K562 (cell line): Measurements from ENCODE around the gene MCC. TPM values are rescaled to one million over a fixed set of nuclear protein-coding genes. Genes with fewer than 3 reads are reported as not detected.

Source experiments
- ATAC-seq: fragments of 200-7000 bp; cut with Tn5 transposase; 3 replicates; pipeline ENCODE4 v1.9.1; 2020; ENCODE audit warnings: moderate library complexity
- BruUV-seq: library from RNA; stranded (reverse); fragments of 400-500 nt; replicated peaks from 2 replicates; lab custom pipeline; 2021; lab: Mats Ljungman, UMichigan
- CTCF ChIA-PET: fragments of 300-600 bp; formaldehyde crosslinking; extraction: SDS; loops from one replicate; lab custom pipeline; 2021; ENCODE audit warnings: low intra/inter-chr PET ratio; lab: Yijun Ruan, JAX
- POLR2A ChIA-PET: fragments of 300-600, 350-650 bp; sonication (Branson Sonifier 250); formaldehyde crosslinking; extraction: SDS; loops from one replicate; lab custom pipeline; 2021; ENCODE audit warnings: antibody characterized with exemption, inconsistent platforms; lab: Yijun Ruan, JAX
- DNase-seq, 4 experiments: peaks; one replicate each; pipeline versions ENCODE4 v3.0.0 to v3.0.0-alpha.2; 2011 to 2018; ENCODE audit warnings: low spot score in 3 of 4, mixed read lengths in 3 of 4; ENCODE audit errors: extremely low read depth in 1 of 4
- FAIRE-seq: peaks from 2 replicates; lab custom pipeline; 2011; peaks lifted over from hg19 to GRCh38; lab: Jason Lieb, UNC
- H2AFZ ChIP-seq: 2 replicates; pipeline ENCODE4 v1.6.0; 2011; ENCODE audit warnings: low read depth, low read length, control low read depth, inconsistent platforms
- H3K27ac ChIP-seq: fragments of 200-600 bp; 3 replicates; pipeline ENCODE4 v1.8.0; 2011; ENCODE audit warnings: low read depth, mild to moderate bottlenecking, control low read depth, inconsistent platforms, low read length, moderate library complexity, mixed read lengths; ENCODE audit errors: extremely low read depth
- H3K27me3 ChIP-seq, 2 experiments: fragments of 300-600 bp in 1 of 2; 2 replicates in 1 of 2; 3 replicates in 1 of 2; pipeline versions ENCODE4 v1.6.0 to v1.8.0; 2011; ENCODE audit warnings: inconsistent platforms in 2 of 2, low read length in 2 of 2, mild to moderate bottlenecking in 1 of 2, mixed read lengths in 1 of 2, moderate library complexity in 1 of 2; ENCODE audit not compliant: control insufficient read depth in 2 of 2, insufficient read depth in 2 of 2
- H3K36me3 ChIP-seq: fragments of 300-600 bp; 3 replicates; pipeline ENCODE4 v1.8.0; 2011; ENCODE audit warnings: mild to moderate bottlenecking, low read length, inconsistent platforms; ENCODE audit not compliant: control insufficient read depth, insufficient read depth
- H3K4me1 ChIP-seq, 2 experiments: fragments of 200-600 bp in 1 of 2; replicated peaks in 1 of 2; 2 replicates in 1 of 2; 3 replicates in 1 of 2; pipeline versions ENCODE4 v1.5.1 to v1.8.0; 2011; ENCODE audit warnings: inconsistent platforms in 2 of 2, low read length in 2 of 2, mild to moderate bottlenecking in 1 of 2, mixed read lengths in 1 of 2, moderate library complexity in 1 of 2; ENCODE audit not compliant: control insufficient read depth in 2 of 2, insufficient read depth in 2 of 2
- H3K4me2 ChIP-seq: 2 replicates; pipeline ENCODE4 v1.6.1; 2011; ENCODE audit warnings: low read length, control low read depth, inconsistent platforms, mixed read lengths; ENCODE audit not compliant: insufficient read depth
- H3K4me3 ChIP-seq: fragments of 200-600 bp; sonication (generic), shearing (Covaris generic); 2 replicates; pipeline ENCODE4 v1.5.1; 2016; ENCODE audit warnings: control low read depth, inconsistent platforms
- H3K79me2 ChIP-seq: fragments of 200-600 bp; 3 replicates; pipeline ENCODE4 v1.8.0; 2011; ENCODE audit warnings: low read length, inconsistent platforms; ENCODE audit not compliant: control insufficient read depth, insufficient read depth
- H3K9ac ChIP-seq, 2 experiments: 2 replicates each; pipeline versions ENCODE4 v1.6.0 to v1.6.1; 2011; ENCODE audit warnings: low read depth in 2 of 2, low read length in 2 of 2, control low read depth in 1 of 2, inconsistent platforms in 1 of 2, mild to moderate bottlenecking in 1 of 2, mixed read lengths in 1 of 2; ENCODE audit not compliant: insufficient read depth in 1 of 2
- H3K9me1 ChIP-seq: one replicate; pipeline ENCODE4 v1.6.0; 2011; ENCODE audit warnings: inconsistent platforms, mild to moderate bottlenecking, low read length, moderate library complexity; ENCODE audit not compliant: control insufficient read depth, insufficient read depth
- H3K9me3 ChIP-seq: replicated peaks from 2 replicates; pipeline ENCODE4 v1.5.1; 2011; ENCODE audit warnings: low read depth, low read length, inconsistent platforms; ENCODE audit not compliant: control insufficient read depth, insufficient read depth
- H4K20me1 ChIP-seq: replicated peaks from 2 replicates; pipeline ENCODE4 v1.6.1; 2011; ENCODE audit warnings: low read length, inconsistent platforms, mixed read lengths; ENCODE audit not compliant: control insufficient read depth, insufficient read depth
- ETV5 ChIP-seq: sonication (generic); formaldehyde crosslinking; IDR thresholded peaks from 2 replicates; pipeline ENCODE4 v1.4.0; 2020; ENCODE audit warnings: low read depth, mild to moderate bottlenecking, missing genetic modification reagents
- TAL1 ChIP-seq: fragments of 450-650 bp; IDR thresholded peaks from 2 replicates; pipeline ENCODE4 v1.6.1; 2016; ENCODE audit warnings: mild to moderate bottlenecking
- ZNF24 ChIP-seq: fragments of 450-650 bp; IDR thresholded peaks from 2 replicates; pipeline ENCODE4 v1.6.1; 2016
- ZNF707 ChIP-seq: fragments of 250-450 bp; sonication (Bioruptor Pico); conservative IDR thresholded peaks from 2 replicates; pipeline ENCODE4 v1.8.0; 2022; ENCODE audit warnings: inconsistent platforms, mild to moderate bottlenecking, moderate library complexity
- WGBS: fragments of 100-300 bp; shearing (Covaris generic); methylation state at CpG from one replicate; pipeline ENCODE4 v1.1.6; 2016; ENCODE audit warnings: low coverage, mixed read lengths; ENCODE audit not compliant: insufficient coverage; ENCODE audit errors: missing lambda C conversion rate; 5-methylcytosine and 5-hydroxymethylcytosine counted together
- in situ Hi-C: fragments of 300-500 bp; cut with MboI; formaldehyde crosslinking; loops from 4 replicates; pipeline ENCODE4 v1.15.0; 2018; ENCODE audit warnings: inconsistent platforms, mixed read lengths
- intact Hi-C: fragments of 100-400 bp; cut with micrococcal nuclease; formaldehyde crosslinking; loops from 2 replicates; pipeline ENCODE4 v1.14.2; 2022
- polyA plus RNA-seq, 8 experiments: library from polyadenylated mRNA; depleted of rRNA in 4 of 8; stranded (reverse) in 5 of 8; unstranded in 3 of 8; fragments of >200 nt; fragmentation: Nextera tagmentation in 2 of 8; fragmentation: Illumina TruSeq in 1 of 8; extraction: Ambion mirVana in 2 of 8; extraction: Trizol in 1 of 8; gene quantifications; 2 replicates each; pipeline versions ENCODE4 v1.2.1 to v1.2.3, GENCODE V29; 2011 to 2014; ENCODE audit warnings: inconsistent platforms in 1 of 8, missing spikeins in 1 of 8
- total RNA-seq, 7 experiments: library from RNA; depleted of rRNA in 6 of 7; stranded (reverse); fragments of >200 nt in 6 of 7; fragmentation: Illumina TruSeq in 2 of 7; extraction: Trizol in 2 of 7; gene quantifications; 2 replicates each; pipeline versions ENCODE4 v1.2.1 to v1.2.3, GENCODE V29; 2011 to 2021; ENCODE audit warnings: low replicate concordance in 1 of 7

MCC gene
- total and polyA plus RNA-seq, 9 of the 15 experiments (the other 6 are each of a cell fraction or from before 2014, with no cell fraction given), result 0.04 to 0.24 (median 0.06) TPM; not detected in 1

DNA sequence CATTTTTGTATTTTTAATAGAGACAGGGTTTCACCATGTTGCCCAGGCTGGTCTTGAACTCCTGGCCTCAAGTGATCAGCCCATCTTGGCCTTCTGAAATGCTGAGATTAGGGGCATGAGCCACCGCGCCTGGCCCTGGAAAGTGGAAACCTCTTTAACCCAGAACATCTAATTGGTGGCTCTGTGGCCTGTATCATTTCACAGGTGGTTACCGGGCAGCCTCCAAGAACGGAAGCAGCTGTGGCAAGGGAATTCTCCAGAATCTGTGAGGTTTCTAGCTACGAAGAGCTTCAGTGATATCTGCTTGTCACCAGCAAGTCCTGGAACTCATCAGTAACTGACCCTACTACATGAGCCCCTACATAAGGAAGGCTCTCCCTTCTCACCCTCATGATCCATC, 316.7 kb downstream of the MCC start:
- no peak overlapping the region for H3K27ac ChIP-seq
- peaks cover 3 to 4% of the 10 kb centered on the region in 2 experiments; a peak in 2 of 5 replicates for H3K27me3 ChIP-seq
- H3K79me2 ChIP-seq, result no peaks in the 10 kb centered on the region
- 2% methylated on average over 5 of the region's 5 CpGs for WGBS
- no peaks in the 10 kb centered on the region for H4K20me1 ChIP-seq
- no peaks in the 10 kb centered on the region for H3K4me1 ChIP-seq
- FAIRE-seq, result no peak
- TF ChIP-seq ZNF707 (CRISPR knock-in tag), result no peak
- no peak for TF ChIP-seq TAL1
- TF ChIP-seq ZNF24, result no peak
- TF ChIP-seq, all 486 proteins: peak for 0
- BruUV-seq, result no TSS peak
- ChIA-PET POLR2A (interaction anchor here (1.0 kb wide), 1 partner anchor 11 kb away, joined by 4 read pairs; no protein-coding TSS in a partner anchor), CTCF (no interaction called here)
- H2AFZ ChIP-seq, result no peak overlapping the region
- no peak overlapping the region for H3K4me2 ChIP-seq
- in situ Hi-C loops (loop anchor here (10.0 kb wide), 1 partner anchor 1113 kb away; no protein-coding TSS in a partner anchor), intact Hi-C loops (no loop called here)
- no peaks in the 10 kb centered on the region for H3K36me3 ChIP-seq
- ATAC-seq (no peak), DNase-seq (no peak)
- H3K9ac ChIP-seq, result no peak overlapping the region
- H3K4me3 ChIP-seq, result no peak overlapping the region
- H3K9me3 ChIP-seq, result no peaks in the 10 kb centered on the region
- no peaks in the 10 kb centered on the region for H3K9me1 ChIP-seq

DNA sequence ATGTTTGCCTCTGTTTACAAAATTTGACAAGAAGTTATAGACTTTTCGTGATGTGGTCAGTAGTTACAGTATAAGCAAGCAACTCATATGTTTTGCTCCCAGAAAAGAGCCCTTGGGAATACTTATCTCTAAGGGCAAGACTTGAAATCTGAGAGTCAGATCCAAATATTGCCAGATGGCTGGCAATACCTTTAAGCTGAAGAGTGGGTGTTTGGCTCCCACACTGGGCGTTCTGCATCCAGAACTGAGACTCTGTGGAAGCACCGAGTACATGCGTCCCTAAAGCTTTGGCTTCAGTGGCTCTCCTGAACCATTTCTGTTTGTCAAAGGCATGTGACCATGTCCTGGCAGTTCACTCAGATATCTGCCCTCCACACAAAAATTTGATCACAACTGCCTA, 317.5 kb downstream of the MCC start:
- Histone ChIP-seq H3K9me3 (no peaks in the 10 kb centered on the region), H3K4me3 (no peak overlapping the region), H3K27ac (no peak overlapping the region), H3K27me3 (peaks cover 3 to 4% of the 10 kb centered on the region in 2 experiments; a peak in 2 of 5 replicates), H3K9ac (no peak overlapping the region), H3K4me2 (no peak overlapping the region), H4K20me1 (no peaks in the 10 kb centered on the region), H3K36me3 (no peaks in the 10 kb centered on the region), H2AFZ (no peak overlapping the region), H3K4me1 (no peaks in the 10 kb centered on the region), H3K79me2 (no peaks in the 10 kb centered on the region), H3K9me1 (no peaks in the 10 kb centered on the region)
- no TSS peak for BruUV-seq
- in situ Hi-C loops, result loop anchor here (10.0 kb wide), 1 partner anchor 1114 kb away; no protein-coding TSS in a partner anchor
- ChIA-PET CTCF (no interaction called here), POLR2A (interaction anchor here (1.0 to 2.1 kb wide), 2 partner anchors 12 to 35 kb away, joined by 4 read pairs; no protein-coding TSS in a partner anchor)
- TF ChIP-seq ETV5 (CRISPR knock-in tag), result no peak
- FAIRE-seq (no peak), DNase-seq (no peak), ATAC-seq (no peak)
- intact Hi-C loops, result no loop called here
- WGBS, result 0% methylated on average over 4 of the region's 4 CpGs
